Lower leg skin (tissue), 3 donors: ENCODE measurements around the gene MYADML2.

Experiments used
- CTCF ChIP-seq, 3 donors: fragments of 450-650 bp; IDR thresholded peaks; one replicate each; pipeline ENCODE4 v1.5.1; 2016; ENCODE audit warnings: antibody characterized with exemption in 3 of 3, mild to moderate bottlenecking in 3 of 3, moderate library complexity in 2 of 3
- POLR2A ChIP-seq, 2 donors: fragments of 450-650 bp; IDR thresholded peaks; one replicate each; pipeline ENCODE4 v1.6.1; 2016 to 2017; ENCODE audit warnings: antibody characterized with exemption in 2 of 2, mild to moderate bottlenecking in 1 of 2, moderate library complexity in 1 of 2

GRCh38 chr17:81944858-81945257 lies 2.2 kb downstream of the MYADML2 start:
- no peak for TF ChIP-seq CTCF (IDR thresholded peaks at IDR 0.05)
- TF ChIP-seq POLR2A (IDR thresholded peaks at IDR 0.05): no peak
